Lung (tissue), 12 donors: ENCODE data around the gene MMADHC. TPM values are rescaled to one million over a fixed set of nuclear protein-coding genes. Genes with fewer than 3 reads are reported as not detected.

Experiments used
- ATAC-seq: fragments of 200-7000 bp; cut with Tn5 transposase; one replicate; pipeline ENCODE4 v1.9.1; 2020; ENCODE audit warnings: moderate number of reproducible peaks; ENCODE audit not compliant: insufficient read depth, low FRiP score
- DNase-seq, 3 donors: peaks; one replicate each; pipeline ENCODE4 v3.0.0-alpha.2; 2013 to 2017
- H3K27ac ChIP-seq, 2 donors: one replicate each; pipeline ENCODE4 v1.5.1; 2013; ENCODE audit warnings: mild to moderate bottlenecking in 2 of 2, moderate library complexity in 2 of 2, control low read depth in 1 of 2, inconsistent platforms in 1 of 2, low read depth in 1 of 2, low read length in 1 of 2
- H3K27me3 ChIP-seq, 3 donors: one replicate each; pipeline ENCODE4 v1.5.1; 2013; ENCODE audit warnings: low read length in 2 of 3; ENCODE audit not compliant: control insufficient read depth in 3 of 3, insufficient read depth in 3 of 3
- H3K36me3 ChIP-seq, 4 donors: one replicate each; pipeline ENCODE4 v1.5.1; 2013; ENCODE audit warnings: low read length in 4 of 4, mild to moderate bottlenecking in 1 of 4, moderate library complexity in 1 of 4; ENCODE audit not compliant: control insufficient read depth in 4 of 4, insufficient read depth in 4 of 4
- H3K4me1 ChIP-seq, 5 donors: one replicate each; pipeline ENCODE4 v1.5.1; 2013; ENCODE audit warnings: low read length in 5 of 5, mild to moderate bottlenecking in 2 of 5, moderate library complexity in 1 of 5; ENCODE audit not compliant: control insufficient read depth in 5 of 5, insufficient read depth in 5 of 5
- H3K4me3 ChIP-seq: one replicate; pipeline ENCODE4 v1.5.1; 2013; ENCODE audit warnings: mild to moderate bottlenecking, control low read depth, moderate library complexity
- H3K9ac ChIP-seq, 2 donors: one replicate each; pipeline ENCODE4 v1.5.1; 2013; ENCODE audit warnings: low read length in 2 of 2, control low read depth in 1 of 2; ENCODE audit not compliant: insufficient read depth in 1 of 2
- H3K9me3 ChIP-seq, 4 donors: one replicate each; pipeline ENCODE4 v1.5.1; 2013; ENCODE audit warnings: low read length in 3 of 4, mild to moderate bottlenecking in 1 of 4, moderate library complexity in 1 of 4; ENCODE audit not compliant: control insufficient read depth in 4 of 4, insufficient read depth in 3 of 4
- WGBS, 2 donors: extraction: QIAGEN DNeasy Blood & Tissue Kit; methylation state at CpG; one replicate each; pipeline ENCODE4 v1.1.7; 2013; 5-methylcytosine and 5-hydroxymethylcytosine counted together
- polyA plus RNA-seq, 2 donors: library from polyadenylated mRNA; stranded (reverse); fragments of 200-250 nt; gene quantifications; one replicate each; pipeline ENCODE4 v1.2.1, GENCODE V29; 2013
- total RNA-seq, 2 donors: library from RNA; depleted of rRNA in 1 of 2; stranded (reverse); fragments of >200 nt in 1 of 2; gene quantifications; one replicate each; pipeline ENCODE4 v1.2.1, GENCODE V29; 2014 to 2021
- TF ChIP-seq, protein P1 (sequence below): IDR thresholded peaks from 2 replicates; pipeline ENCODE4 v1.5.1; 2012; ENCODE audit warnings: mild to moderate bottlenecking; ENCODE audit errors: control extremely low read depth, extremely low read depth
- donor health status: control.
- donor health status: control.
- donor health status: Bipolar disorder and iron deficiency.
- donor health status: healthy.
- donor health status: DM: yes; HTN: yes; CAD: no.

The MMADHC gene
- total and polyA plus RNA-seq, 4 donors: 34.1 to 101 (median 78.7) TPM

DNA sequence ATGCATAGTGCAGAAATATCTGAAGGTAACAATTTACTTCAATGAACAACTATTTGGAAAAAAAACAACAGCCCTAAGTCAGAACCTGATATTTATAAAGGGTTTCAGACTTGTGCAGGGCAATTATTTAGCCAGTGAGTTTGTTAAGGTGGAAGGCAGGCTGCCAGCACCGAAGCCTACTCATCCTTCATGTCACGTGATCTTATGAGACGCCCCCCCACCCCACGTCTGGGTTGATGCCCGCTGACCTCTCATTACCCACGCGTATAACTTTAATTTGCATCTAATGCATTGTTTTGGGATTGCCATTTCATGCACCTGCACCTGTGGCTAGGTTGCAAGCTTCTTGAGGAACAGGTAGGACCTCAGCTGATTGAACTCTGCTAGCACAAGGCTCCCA is 52.9 kb downstream of the MMADHC start:
- no peak overlapping the region for H3K9ac ChIP-seq
- H3K27ac ChIP-seq: no peak overlapping the region
- TF ChIP-seq, protein P1, sequence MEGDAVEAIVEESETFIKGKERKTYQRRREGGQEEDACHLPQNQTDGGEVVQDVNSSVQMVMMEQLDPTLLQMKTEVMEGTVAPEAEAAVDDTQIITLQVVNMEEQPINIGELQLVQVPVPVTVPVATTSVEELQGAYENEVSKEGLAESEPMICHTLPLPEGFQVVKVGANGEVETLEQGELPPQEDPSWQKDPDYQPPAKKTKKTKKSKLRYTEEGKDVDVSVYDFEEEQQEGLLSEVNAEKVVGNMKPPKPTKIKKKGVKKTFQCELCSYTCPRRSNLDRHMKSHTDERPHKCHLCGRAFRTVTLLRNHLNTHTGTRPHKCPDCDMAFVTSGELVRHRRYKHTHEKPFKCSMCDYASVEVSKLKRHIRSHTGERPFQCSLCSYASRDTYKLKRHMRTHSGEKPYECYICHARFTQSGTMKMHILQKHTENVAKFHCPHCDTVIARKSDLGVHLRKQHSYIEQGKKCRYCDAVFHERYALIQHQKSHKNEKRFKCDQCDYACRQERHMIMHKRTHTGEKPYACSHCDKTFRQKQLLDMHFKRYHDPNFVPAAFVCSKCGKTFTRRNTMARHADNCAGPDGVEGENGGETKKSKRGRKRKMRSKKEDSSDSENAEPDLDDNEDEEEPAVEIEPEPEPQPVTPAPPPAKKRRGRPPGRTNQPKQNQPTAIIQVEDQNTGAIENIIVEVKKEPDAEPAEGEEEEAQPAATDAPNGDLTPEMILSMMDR: no peak
- H3K36me3 ChIP-seq: no peaks in the 10 kb centered on the region
- no peak for ATAC-seq
- no peak for DNase-seq
- H3K27me3 ChIP-seq: peaks cover 0 to 8% (median 0%) of the 10 kb centered on the region in 3 donors
- H3K4me3 ChIP-seq: no peak overlapping the region
- no peaks in the 10 kb centered on the region for H3K9me3 ChIP-seq
- H3K4me1 ChIP-seq: peaks cover 0 to 4% (median 0%) of the 10 kb centered on the region in 5 donors
- 91 to 92% methylated on average over 7 of the region's 7 CpGs for WGBS, 2 donors

DNA sequence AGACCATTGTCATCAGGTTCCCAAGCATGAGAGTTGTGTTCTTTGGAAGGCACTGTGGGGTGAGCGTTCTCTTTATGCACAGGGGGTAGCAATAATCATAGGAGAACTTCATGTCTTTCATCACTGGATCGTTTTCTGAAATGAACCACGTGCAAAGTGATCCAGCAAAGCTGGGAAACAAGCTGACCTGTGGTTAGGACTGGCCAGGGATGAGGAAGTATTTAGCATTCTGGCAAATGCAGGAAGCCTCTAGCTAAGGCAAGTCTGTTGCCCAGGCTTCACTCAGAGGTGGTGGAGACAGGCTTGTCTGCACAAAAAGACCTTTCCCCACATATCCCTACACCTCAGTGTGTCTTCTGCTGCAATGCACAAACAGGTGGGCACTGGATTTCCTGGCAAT is 58.6 kb downstream of the MMADHC start:
- no peak for ATAC-seq
- Histone ChIP-seq H3K9ac (no peak overlapping the region), H3K27me3 (peaks cover 0 to 8% (median 0%) of the 10 kb centered on the region in 3 donors), H3K27ac (no peak overlapping the region), H3K9me3 (peaks cover 0 to 8% (median 0%) of the 10 kb centered on the region in 4 donors), H3K4me3 (no peak overlapping the region), H3K4me1 (peaks cover 0 to 15% (median 0%) of the 10 kb centered on the region in 5 donors), H3K36me3 (no peaks in the 10 kb centered on the region)
- TF ChIP-seq, protein P1: no peak
- peak in 1 of 3 donors; percentile 33 for DNase-seq
- WGBS, 2 donors: 40 to 58% methylated on average over 3 of the region's 3 CpGs

DNA sequence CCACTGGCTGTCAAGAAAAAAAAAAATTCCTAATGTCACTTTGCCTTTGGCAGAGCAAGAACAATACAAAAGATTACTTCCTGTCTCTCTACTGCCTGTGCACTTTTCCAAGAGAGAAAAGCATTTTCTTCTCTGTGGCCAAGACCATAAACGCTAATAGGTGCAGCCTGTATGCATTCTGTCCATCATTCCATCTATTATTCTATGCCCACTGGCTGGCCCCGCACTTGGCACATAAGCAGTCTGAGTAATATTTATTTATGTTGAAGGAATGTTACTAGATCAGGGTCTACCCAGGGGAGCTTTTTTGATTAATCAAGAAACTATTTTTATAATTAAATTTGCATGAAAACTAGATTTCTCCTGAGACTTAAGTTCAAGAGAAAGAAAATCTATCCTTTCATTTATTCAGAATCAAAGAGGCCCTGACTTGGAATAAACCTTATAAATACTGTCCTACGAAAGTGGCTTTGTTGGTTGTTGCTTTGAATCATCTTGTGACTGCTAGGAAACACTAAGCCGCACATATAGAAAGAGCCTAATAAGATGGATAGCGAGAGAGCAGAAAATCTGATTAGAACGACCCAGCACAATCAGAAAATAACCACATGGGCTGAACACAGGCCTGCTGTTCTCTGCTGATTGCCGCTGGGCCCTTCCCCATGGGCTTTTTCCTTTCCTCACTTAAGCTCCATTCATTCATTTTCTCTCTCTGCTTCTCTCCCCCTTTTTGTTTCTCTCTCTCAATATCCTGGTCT is 59.4 kb downstream of the MMADHC start:
- no peak overlapping the region for H3K9ac ChIP-seq
- peaks cover 0 to 8% (median under 1%) of the 10 kb centered on the region in 4 donors for H3K9me3 ChIP-seq
- TF ChIP-seq, protein P1: no peak
- ATAC-seq (no peak), DNase-seq (peak in 2 of 3 donors; percentile 22 to 26)
- peaks cover 0 to 15% (median 0%) of the 10 kb centered on the region in 5 donors for H3K4me1 ChIP-seq
- H3K36me3 ChIP-seq: no peaks in the 10 kb centered on the region
- no peak overlapping the region for H3K27ac ChIP-seq
- no peak overlapping the region for H3K4me3 ChIP-seq
- WGBS, 2 donors: 87 to 90% methylated on average over 7 of the region's 7 CpGs
- H3K27me3 ChIP-seq: peaks cover 0 to 3% (median 0%) of the 10 kb centered on the region in 3 donors
